Naive thymus-derived CD8-positive, alpha-beta T cell (primary cell): ENCODE results near the gene ARL15. TPM values are rescaled to one million over a fixed set of nuclear protein-coding genes. Genes with fewer than 3 reads are reported as not detected.
"Not testable (repeated sequence)": the region's sequence is repeated elsewhere in the genome, so short reads cannot be mapped to it uniquely, and the experiment has no call there.

Experiments
- ATAC-seq, 2 donors: fragments of 150-1000 bp; cut with Tn5 transposase in 1 of 2; sonication (Bioruptor Pico), chemical (Tn5 transposase) in 1 of 2; 1 replicate in 1 of 2; 2 replicates in 1 of 2; pipeline ENCODE4 v1.10.0; 2021; ENCODE audit warnings: mild to moderate bottlenecking in 2 of 2, moderate library complexity in 2 of 2
- POLR2A ChIA-PET: fragments of 350-600 bp; sonication (Branson Sonifier 250); formaldehyde crosslinking; loops from one replicate; lab custom pipeline; 2021; ENCODE audit warnings: antibody characterized with exemption; lab: Charles Lee
- DNase-seq, 10 donors: peaks; one replicate each; pipeline versions ENCODE4 v3.0.0 to v3.0.0-alpha.2; 2020 to 2022
- H3K27ac Mint-ChIP-seq, 10 donors: one replicate each; pipeline ENCODE4 v1.8.0; 2020 to 2022; ENCODE audit warnings: mild to moderate bottlenecking in 10 of 10, mixed read lengths in 10 of 10, moderate library complexity in 4 of 10, inconsistent platforms in 1 of 10
- H3K27me3 Mint-ChIP-seq, 5 donors: one replicate each; pipeline ENCODE4 v1.8.0; 2021 to 2022; ENCODE audit warnings: mixed read lengths in 5 of 5
- H3K36me3 Mint-ChIP-seq, 3 donors: one replicate each; pipeline ENCODE4 v1.8.0; 2020 to 2022; ENCODE audit warnings: mixed read lengths in 3 of 3, mild to moderate bottlenecking in 2 of 3, inconsistent platforms in 1 of 3
- H3K4me1 Mint-ChIP-seq, 4 donors: one replicate each; pipeline ENCODE4 v1.8.0; 2021 to 2022; ENCODE audit warnings: mixed read lengths in 4 of 4
- H3K4me3 Mint-ChIP-seq, 10 donors: one replicate each; pipeline ENCODE4 v1.8.0; 2020 to 2022; ENCODE audit warnings: mild to moderate bottlenecking in 10 of 10, mixed read lengths in 10 of 10, moderate library complexity in 6 of 10, inconsistent platforms in 1 of 10
- H3K9me3 Mint-ChIP-seq, 9 donors: one replicate each; pipeline ENCODE4 v1.8.0; 2020 to 2022; ENCODE audit warnings: mixed read lengths in 9 of 9, mild to moderate bottlenecking in 3 of 9, inconsistent platforms in 1 of 9, moderate library complexity in 1 of 9
- polyA plus RNA-seq, 3 donors: library from polyadenylated mRNA; unstranded; fragments of 300-500 nt; fragmentation: Illumina TruSeq; gene quantifications; one replicate each; pipeline ENCODE4 v1.2.3, GENCODE V29; 2021
- total RNA-seq, 8 experiments: library from RNA in 2 of 8; stranded (reverse) in 2 of 8; gene quantifications; one replicate each; pipeline ENCODE4 v1.2.3 and lab custom pipeline; 2021 to 2026

ARL15 gene
- total RNA-seq (10 to 100 TPM in 1 of 2 experiments, 1 to 10 TPM in 1; 9.9 to 12.8 TPM), polyA plus RNA-seq (10 to 100 TPM; 10.4 to 15.2 (median 12.4) TPM), total RNA-seq (lab: John Stamatoyannopoulos, UW) (2.9 to 6.1 (median 4.3) reads per million in 6 experiments)

DNA sequence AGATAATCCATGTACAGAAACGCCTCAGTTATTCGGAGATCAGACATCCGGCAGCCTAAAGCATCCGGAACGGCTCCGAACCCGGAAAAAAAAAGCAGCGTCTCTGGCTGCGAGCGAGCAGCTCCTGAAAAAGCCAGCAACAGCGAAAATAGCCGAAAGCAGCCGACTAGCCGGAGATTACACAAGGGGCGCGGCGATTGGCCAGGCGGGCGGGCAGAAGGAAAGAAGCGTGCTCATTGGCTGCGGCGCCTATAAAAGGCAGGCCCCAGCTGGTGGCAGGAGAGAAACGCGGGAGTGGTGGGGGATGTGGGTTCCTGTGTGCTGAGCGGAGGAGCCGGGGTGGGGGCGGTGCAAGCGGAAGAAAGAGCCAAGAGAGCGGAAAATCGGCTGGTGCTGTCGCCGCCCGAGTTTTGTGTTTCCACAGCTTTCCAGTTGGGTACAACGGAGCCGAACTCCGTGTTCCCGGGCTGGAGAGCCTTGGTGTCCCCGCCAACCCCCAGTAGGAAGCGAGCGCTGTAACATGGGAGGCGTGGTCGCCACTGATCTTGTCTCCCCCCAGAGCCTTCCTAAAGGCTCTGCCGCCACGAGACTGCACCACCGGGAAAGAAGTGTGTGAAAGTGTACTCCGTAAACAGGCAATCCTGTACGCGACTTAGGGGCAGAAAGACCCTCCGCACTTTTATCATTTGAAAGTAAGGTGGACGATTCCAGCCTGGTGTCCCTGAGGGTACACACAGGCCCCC is at the start of gene ARL15:
TSS of gene ARL15 (minus strand) at position 141 of the 743 bp plus-strand sequence.
- H3K27ac Mint-ChIP-seq: peak within 1 kb of the TSS; percentile 93 to 98 (median 96)
- ATAC-seq: peak; percentile 91 to 93
- H3K36me3 Mint-ChIP-seq: no peaks in the 10 kb centered on the region
- H3K9me3 Mint-ChIP-seq: peaks cover 0 to 1% (median 0%) of the 10 kb centered on the region in 9 donors
- H3K27me3 Mint-ChIP-seq: peaks cover 4 to 14% (median 7%) of the 10 kb centered on the region in 5 donors
- DNase-seq: peak; percentile 94 to 99 (median 97)
- peaks cover 13 to 35% (median 29%) of the 10 kb centered on the region in 4 donors for H3K4me1 Mint-ChIP-seq
- POLR2A ChIA-PET: interaction anchor here (0.9 to 1.5 kb wide), 4 partner anchors 13 to 995 kb away, joined by 3 to 5 read pairs (median 4); no protein-coding TSS in a partner anchor
- peak within 1 kb of the TSS; percentile 89 to 99 (median 95) for H3K4me3 Mint-ChIP-seq

GRCh38 chr5:54360089-54360488 is 49.7 kb upstream of the ARL15 start:
- H3K36me3 Mint-ChIP-seq: peaks cover 0 to 10% (median 0%) of the 10 kb centered on the region in 3 donors
- POLR2A ChIA-PET: no interaction called here
- no peaks in the 10 kb centered on the region for H3K4me1 Mint-ChIP-seq
- peaks cover 0 to 14% (median 6%) of the 10 kb centered on the region in 9 donors for H3K9me3 Mint-ChIP-seq
- ATAC-seq: no peak
- no peak for DNase-seq
- H3K4me3 Mint-ChIP-seq: no peak overlapping the region
- H3K27ac Mint-ChIP-seq: no peak overlapping the region
- peaks cover 7 to 24% (median 20%) of the 10 kb centered on the region in 5 donors for H3K27me3 Mint-ChIP-seq

GRCh38 chr5:54357408-54358058 is 47.2 kb upstream of the ARL15 start:
- Mint-ChIP-seq H3K36me3 (peaks cover 0 to 22% (median 6%) of the 10 kb centered on the region in 3 donors), H3K4me1 (no peaks in the 10 kb centered on the region), H3K4me3 (no peak overlapping the region), H3K27me3 (peaks cover 8 to 20% (median 12%) of the 10 kb centered on the region in 5 donors), H3K27ac (no peak overlapping the region), H3K9me3 (peaks cover 0 to 29% (median 15%) of the 10 kb centered on the region in 9 donors)
- ATAC-seq (no peak), DNase-seq (no peak)
- POLR2A ChIA-PET: no interaction called here

DNA sequence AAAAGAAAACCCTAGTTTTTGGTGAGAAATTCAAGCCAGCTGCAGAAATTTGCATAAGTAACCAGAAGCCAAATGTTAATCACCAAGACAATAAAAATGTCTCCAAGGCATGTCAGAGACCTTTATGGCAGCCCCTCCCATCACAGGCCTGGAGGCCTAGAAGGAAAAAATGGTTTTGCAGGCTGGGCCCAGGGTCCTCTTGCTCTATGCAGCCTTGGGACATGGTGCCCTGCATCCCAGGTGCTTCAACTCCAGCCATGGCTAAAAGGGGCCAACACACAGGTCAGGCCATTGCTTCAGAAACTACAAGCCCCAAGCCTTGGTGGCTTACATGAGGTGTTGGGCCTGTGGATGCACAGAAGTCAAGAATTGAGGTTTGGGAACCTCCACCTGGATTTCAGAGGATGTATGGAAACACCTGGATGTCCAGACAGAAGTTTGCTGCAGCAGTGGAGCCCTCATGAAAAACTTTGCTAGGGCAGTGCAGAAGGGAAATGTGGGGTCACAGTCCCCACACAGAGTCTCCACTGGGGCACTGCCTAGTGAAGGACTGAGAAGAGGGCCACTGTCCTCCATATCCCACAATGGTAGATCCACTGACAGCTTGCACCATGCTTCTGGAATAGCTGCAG is 43.7 kb upstream of the ARL15 start:
- DNase-seq, ATAC-seq, H3K27me3 Mint-ChIP-seq, H3K4me3 Mint-ChIP-seq, H3K4me1 Mint-ChIP-seq, H3K27ac Mint-ChIP-seq, POLR2A ChIA-PET: not testable (repeated sequence)
- Mint-ChIP-seq H3K9me3 (peaks cover 0 to 35% (median 20%) of the 10 kb centered on the region in 9 donors), H3K36me3 (peaks cover 0 to 22% (median 6%) of the 10 kb centered on the region in 3 donors)

DNA sequence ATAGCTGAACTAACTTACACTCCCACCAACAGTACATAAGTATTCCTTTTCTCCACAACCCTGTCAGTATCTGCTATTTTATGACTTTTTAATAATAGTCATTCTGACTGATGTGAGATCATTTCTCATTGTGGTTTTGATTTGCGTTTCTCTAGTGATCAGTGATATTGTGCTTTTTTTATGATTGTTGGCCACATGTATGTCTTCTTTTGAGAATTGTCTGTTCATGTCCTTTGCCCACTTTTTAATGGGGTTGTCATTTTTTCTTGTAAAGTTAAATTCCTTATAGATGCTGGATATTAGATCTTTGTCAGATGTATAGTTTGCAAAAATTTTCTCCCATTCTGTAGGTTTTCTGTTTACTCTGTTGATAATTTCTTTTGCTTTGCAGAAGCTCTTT is 42.2 kb upstream of the ARL15 start:
- Mint-ChIP-seq H3K9me3 (peaks cover 0 to 36% (median 20%) of the 10 kb centered on the region in 9 donors), H3K36me3 (peaks cover 0 to 22% (median 6%) of the 10 kb centered on the region in 3 donors)
- H3K4me1 Mint-ChIP-seq, DNase-seq, H3K4me3 Mint-ChIP-seq, ATAC-seq, POLR2A ChIA-PET, H3K27ac Mint-ChIP-seq, H3K27me3 Mint-ChIP-seq: not testable (repeated sequence)

DNA sequence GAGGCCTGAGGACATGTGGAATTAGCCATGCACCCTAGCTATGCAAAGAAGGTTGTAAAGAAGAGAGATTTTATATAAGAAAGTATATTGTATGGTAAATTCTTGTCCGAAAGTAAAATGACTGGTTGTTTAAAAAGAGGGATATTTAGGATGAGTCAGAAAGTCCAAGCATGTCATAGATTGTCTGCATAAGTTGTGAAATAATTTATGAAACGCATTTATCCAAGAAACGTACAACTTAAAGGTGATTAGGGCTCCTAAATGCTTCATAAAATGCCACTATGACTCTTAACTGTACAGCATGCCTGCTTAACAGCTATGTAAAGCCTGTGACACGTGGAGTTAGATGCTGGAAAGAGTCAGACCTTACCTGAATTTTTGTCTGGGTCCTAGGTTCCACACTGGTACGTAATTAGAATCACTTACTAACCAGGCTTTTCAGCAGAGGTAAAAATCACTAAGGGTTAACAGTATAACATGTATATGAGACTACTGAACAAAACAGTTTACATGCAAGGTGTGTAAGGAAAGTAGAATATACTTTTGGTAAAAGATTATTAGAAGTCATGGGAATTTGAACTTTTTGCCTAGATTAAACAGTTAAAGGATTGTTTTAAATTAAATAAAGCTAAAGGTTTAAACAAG is 37.0 kb upstream of the ARL15 start:
- Mint-ChIP-seq H3K4me1 (no peaks in the 10 kb centered on the region), H3K27me3 (peaks cover 0 to 2% (median 0%) of the 10 kb centered on the region in 5 donors), H3K36me3 (peaks cover 0 to 8% (median 3%) of the 10 kb centered on the region in 3 donors), H3K9me3 (peaks cover 0 to 21% (median 10%) of the 10 kb centered on the region in 9 donors), H3K4me3 (no peak overlapping the region), H3K27ac (no peak overlapping the region)
- POLR2A ChIA-PET: interaction anchor here (0.6 kb wide), 1 partner anchor 91 kb away, joined by 3 read pairs; no protein-coding TSS in a partner anchor
- no peak for DNase-seq
- ATAC-seq: no peak

DNA sequence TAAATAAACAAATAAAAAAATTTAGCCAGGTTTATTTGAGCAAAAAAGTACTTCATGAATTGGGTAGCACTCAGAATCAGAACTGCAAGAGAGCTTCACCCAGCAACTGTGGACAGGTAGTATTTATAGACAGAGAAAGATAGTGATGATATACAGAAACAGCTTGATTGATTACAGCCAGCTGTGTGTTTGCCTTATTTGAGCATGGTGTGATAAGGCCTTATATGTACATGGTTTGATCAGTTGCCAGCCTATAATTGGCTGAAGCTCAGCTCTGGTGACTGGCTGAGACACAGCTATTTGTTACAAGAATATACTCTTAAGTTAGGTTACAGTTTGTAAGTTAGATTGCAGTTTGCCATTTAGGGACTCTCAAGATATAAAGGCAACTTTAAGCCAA is 34.3 kb upstream of the ARL15 start:
- H3K27me3 Mint-ChIP-seq: peaks cover 0 to 4% (median 3%) of the 10 kb centered on the region in 5 donors
- ATAC-seq (no peak), DNase-seq (no peak)
- H3K27ac Mint-ChIP-seq: no peak overlapping the region
- no peak overlapping the region for H3K4me3 Mint-ChIP-seq
- peaks cover 0 to 17% (median 9%) of the 10 kb centered on the region in 9 donors for H3K9me3 Mint-ChIP-seq
- H3K36me3 Mint-ChIP-seq: peaks cover 0 to 8% (median 3%) of the 10 kb centered on the region in 3 donors
- POLR2A ChIA-PET: no interaction called here
- H3K4me1 Mint-ChIP-seq: no peaks in the 10 kb centered on the region

DNA sequence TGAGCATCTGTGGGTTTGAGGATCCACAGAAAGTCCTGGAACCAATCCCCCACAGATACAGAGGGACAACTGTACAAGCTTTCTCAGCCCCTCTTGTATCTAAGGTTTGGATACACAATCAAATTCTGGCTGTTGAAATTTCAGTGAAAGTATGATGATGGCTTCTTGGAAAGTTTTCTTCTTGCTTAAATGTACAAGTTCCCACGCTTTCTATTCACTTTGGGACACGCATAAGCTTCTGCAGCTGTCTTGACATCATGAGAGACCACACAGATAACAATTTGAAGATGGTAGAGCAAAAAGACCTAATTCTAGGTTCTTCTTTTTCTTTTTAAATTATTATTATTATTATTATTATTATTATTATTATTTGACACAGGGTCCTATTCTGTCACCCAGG is 31.6 kb upstream of the ARL15 start:
- DNase-seq: no peak
- Mint-ChIP-seq H3K4me3 (no peak overlapping the region), H3K4me1 (no peaks in the 10 kb centered on the region), H3K27me3 (peaks cover 0 to 4% (median 3%) of the 10 kb centered on the region in 5 donors), H3K36me3 (peaks cover 0 to 17% (median 5%) of the 10 kb centered on the region in 3 donors), H3K9me3 (peaks cover 3 to 27% (median 18%) of the 10 kb centered on the region in 9 donors), H3K27ac (no peak overlapping the region)
- ATAC-seq: no peak
- POLR2A ChIA-PET: no interaction called here

DNA sequence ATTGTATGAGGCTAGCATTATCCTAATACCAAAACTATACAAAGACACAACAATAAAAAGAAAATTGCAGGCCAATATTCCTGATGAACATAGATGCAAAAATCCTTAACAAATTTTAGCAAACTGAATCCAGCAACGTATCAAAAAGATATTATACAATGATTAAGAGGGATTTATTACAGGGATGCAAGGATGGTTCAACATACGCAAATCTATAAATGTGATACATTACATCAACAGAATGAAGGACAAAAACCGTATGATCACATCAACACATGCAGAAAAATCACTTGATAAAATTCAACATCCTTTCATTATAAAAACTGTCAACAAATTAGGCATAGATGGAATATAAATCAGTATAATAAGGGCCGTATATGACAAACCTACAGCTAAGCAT is 27.1 kb upstream of the ARL15 start:
- peaks cover 0 to 18% (median 9%) of the 10 kb centered on the region in 5 donors for H3K27me3 Mint-ChIP-seq
- peaks cover 0 to 34% (median 12%) of the 10 kb centered on the region in 3 donors for H3K36me3 Mint-ChIP-seq
- H3K4me1 Mint-ChIP-seq: no peaks in the 10 kb centered on the region
- H3K9me3 Mint-ChIP-seq: peaks cover 12 to 50% (median 38%) of the 10 kb centered on the region in 9 donors
- POLR2A ChIA-PET: no interaction called here
- no peak for DNase-seq
- H3K4me3 Mint-ChIP-seq: no peak overlapping the region
- ATAC-seq: no peak
- no peak overlapping the region for H3K27ac Mint-ChIP-seq

DNA sequence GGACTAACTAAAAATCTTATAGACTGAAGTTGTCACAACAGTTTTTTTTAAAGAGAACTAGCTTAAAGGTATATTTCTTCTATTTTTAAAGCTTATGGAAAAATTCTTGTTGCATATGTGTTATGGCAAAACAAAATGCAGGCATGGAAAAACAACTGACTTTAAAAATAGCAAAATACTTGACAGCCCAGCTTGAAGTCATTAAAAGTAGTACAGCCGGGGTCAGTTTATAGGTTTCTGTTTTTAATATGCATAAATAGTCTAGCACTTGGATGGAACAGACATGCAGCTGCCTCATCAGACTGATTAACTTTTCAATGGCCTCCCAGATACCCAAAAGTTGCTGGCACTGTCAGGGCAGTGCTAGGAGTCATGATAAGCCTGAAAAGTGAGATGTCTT is 22.3 kb upstream of the ARL15 start:
- no peak for ATAC-seq
- POLR2A ChIA-PET: no interaction called here
- DNase-seq: no peak
- Mint-ChIP-seq H3K27me3 (peaks cover 9 to 52% (median 12%) of the 10 kb centered on the region in 5 donors), H3K27ac (no peak overlapping the region), H3K4me3 (no peak overlapping the region), H3K36me3 (peaks cover 0 to 28% (median 7%) of the 10 kb centered on the region in 3 donors), H3K9me3 (peaks cover 12 to 40% (median 30%) of the 10 kb centered on the region in 9 donors), H3K4me1 (no peaks in the 10 kb centered on the region)

GRCh38 chr5:54329731-54330709 is 19.6 kb upstream of the ARL15 start:
- H3K9me3 Mint-ChIP-seq: peaks cover 2 to 13% (median 7%) of the 10 kb centered on the region in 9 donors
- H3K36me3 Mint-ChIP-seq: peaks cover 0 to 10% (median 3%) of the 10 kb centered on the region in 3 donors
- ATAC-seq (no peak), DNase-seq (no peak)
- H3K4me1 Mint-ChIP-seq: no peaks in the 10 kb centered on the region
- POLR2A ChIA-PET: no interaction called here
- peaks cover 16 to 66% (median 17%) of the 10 kb centered on the region in 5 donors for H3K27me3 Mint-ChIP-seq
- H3K4me3 Mint-ChIP-seq: no peak overlapping the region
- H3K27ac Mint-ChIP-seq: no peak overlapping the region
